Activated CD8-positive, alpha-beta memory T cell treated with anti-CD3 and anti-CD28 coated beads, Interleukin-2, amount 10 ng/mL, durations not matched to agents 7 days and 5 days (primary cell): ENCODE measurements around the gene GALNT12. TPM values are rescaled to one million over a fixed set of nuclear protein-coding genes. Genes with fewer than 3 reads are reported as not detected.

Source experiments
- ATAC-seq: fragments of 150-1000 bp; cut with Tn5 transposase; one replicate; pipeline ENCODE4 v1.10.0; 2021; ENCODE audit warnings: moderate library complexity
- CTCF ChIA-PET: fragments of 350-600 bp; sonication (Branson Sonifier 250); formaldehyde crosslinking; loops from one replicate; lab custom pipeline; 2021; ENCODE audit warnings: antibody characterized with exemption; lab: Charles Lee
- DNase-seq: peaks from one replicate; pipeline ENCODE4 v3.0.0-alpha.2; 2020
- H3K27ac Mint-ChIP-seq: one replicate; pipeline ENCODE4 v1.8.0; 2021; ENCODE audit warnings: mild to moderate bottlenecking, mixed read lengths
- H3K27me3 Mint-ChIP-seq: one replicate; pipeline ENCODE4 v1.8.0; 2021; ENCODE audit warnings: mixed read lengths
- H3K36me3 Mint-ChIP-seq: one replicate; pipeline ENCODE4 v1.8.0; 2021; ENCODE audit warnings: mild to moderate bottlenecking, mixed read lengths
- H3K4me1 Mint-ChIP-seq: one replicate; pipeline ENCODE4 v1.8.0; 2021; ENCODE audit warnings: mixed read lengths
- H3K4me3 Mint-ChIP-seq: one replicate; pipeline ENCODE4 v1.8.0; 2021; ENCODE audit warnings: mild to moderate bottlenecking, moderate library complexity, mixed read lengths
- H3K9me3 Mint-ChIP-seq: one replicate; pipeline ENCODE4 v1.8.0; 2022; ENCODE audit warnings: low read depth, mixed read lengths
- total RNA-seq, 2 experiments: library from RNA; stranded (reverse); gene quantifications; one replicate each; pipeline ENCODE4 v1.2.3, GENCODE V29; 2021

GALNT12 gene
- total RNA-seq, 2 experiments from 2014 or later: 3.5 to 9.9 TPM

- Mint-ChIP-seq H3K9me3 (no peaks in the 10 kb centered on the region), H3K4me1 (no peaks in the 10 kb centered on the region), H3K36me3 (no peaks in the 10 kb centered on the region), H3K27me3 (peaks cover 25% of the 10 kb centered on the region), H3K4me3 (no peak overlapping the region), H3K27ac (no peak overlapping the region)
- DNase-seq (no peak), ATAC-seq (no peak)
- CTCF ChIA-PET: no interaction called here
These were observed 68.1 kb downstream of the GALNT12 start for GRCh38 chr9:98875536-98875935.

- ATAC-seq (no peak), DNase-seq (no peak)
- H3K9me3 Mint-ChIP-seq: no peaks in the 10 kb centered on the region
- H3K36me3 Mint-ChIP-seq: no peaks in the 10 kb centered on the region
- H3K4me1 Mint-ChIP-seq: no peaks in the 10 kb centered on the region
- H3K27me3 Mint-ChIP-seq: peaks cover 21% of the 10 kb centered on the region
- CTCF ChIA-PET: no interaction called here
- no peak overlapping the region for H3K4me3 Mint-ChIP-seq
- no peak overlapping the region for H3K27ac Mint-ChIP-seq
These were observed 69.8 kb downstream of the GALNT12 start for GRCh38 chr9:98877311-98877710.

- ATAC-seq (no peak), DNase-seq (no peak)
- Mint-ChIP-seq H3K27ac (no peak overlapping the region), H3K4me3 (no peak overlapping the region), H3K36me3 (no peaks in the 10 kb centered on the region), H3K27me3 (peaks cover 31% of the 10 kb centered on the region), H3K4me1 (no peaks in the 10 kb centered on the region), H3K9me3 (no peaks in the 10 kb centered on the region)
- CTCF ChIA-PET: no interaction called here
These were observed 71.9 kb downstream of the GALNT12 start for GRCh38 chr9:98879094-98879962.

GRCh38 chr9:98879963-98880310 is 72.5 kb downstream of the GALNT12 start:
- no peaks in the 10 kb centered on the region for H3K36me3 Mint-ChIP-seq

GRCh38 chr9:98880311-98881015 is 73.0 kb downstream of the GALNT12 start:
- DNase-seq: no peak
- CTCF ChIA-PET: no interaction called here
- Mint-ChIP-seq H3K27ac (no peak overlapping the region), H3K9me3 (no peaks in the 10 kb centered on the region), H3K36me3 (no peaks in the 10 kb centered on the region), H3K4me3 (no peak overlapping the region), H3K4me1 (no peaks in the 10 kb centered on the region), H3K27me3 (peaks cover 40% of the 10 kb centered on the region)
- no peak for ATAC-seq

More at GRCh38 chr9:98879963-98880310, 72.5 kb downstream of the GALNT12 start:
- Mint-ChIP-seq H3K27me3 (peaks cover 37% of the 10 kb centered on the region), H3K4me1 (no peaks in the 10 kb centered on the region), H3K27ac (no peak overlapping the region), H3K4me3 (no peak overlapping the region), H3K9me3 (no peaks in the 10 kb centered on the region)
- CTCF ChIA-PET: no interaction called here
- ATAC-seq (no peak), DNase-seq (no peak)

- Mint-ChIP-seq H3K4me3 (no peak overlapping the region), H3K9me3 (no peaks in the 10 kb centered on the region), H3K36me3 (no peaks in the 10 kb centered on the region), H3K27ac (no peak overlapping the region), H3K27me3 (peaks cover 41% of the 10 kb centered on the region), H3K4me1 (no peaks in the 10 kb centered on the region)
- DNase-seq (no peak), ATAC-seq (no peak)
- CTCF ChIA-PET: no interaction called here
These were observed 73.9 kb downstream of the GALNT12 start for GRCh38 chr9:98881356-98881755.

GRCh38 chr9:98881836-98882568 is 74.5 kb downstream of the GALNT12 start:
- DNase-seq (no peak), ATAC-seq (no peak)
- Mint-ChIP-seq H3K36me3 (no peaks in the 10 kb centered on the region), H3K4me3 (no peak overlapping the region), H3K27me3 (peaks cover 41% of the 10 kb centered on the region), H3K9me3 (no peaks in the 10 kb centered on the region), H3K4me1 (no peaks in the 10 kb centered on the region), H3K27ac (no peak overlapping the region)
- CTCF ChIA-PET: no interaction called here

- ATAC-seq: no peak
- Mint-ChIP-seq H3K36me3 (no peaks in the 10 kb centered on the region), H3K9me3 (no peaks in the 10 kb centered on the region), H3K27ac (no peak overlapping the region), H3K4me3 (no peak overlapping the region), H3K27me3 (peaks cover 42% of the 10 kb centered on the region), H3K4me1 (no peaks in the 10 kb centered on the region)
- CTCF ChIA-PET: no interaction called here
- DNase-seq: no peak
These were observed 75.1 kb downstream of the GALNT12 start for GRCh38 chr9:98882569-98882923.

- no peaks in the 10 kb centered on the region for H3K9me3 Mint-ChIP-seq
- H3K27ac Mint-ChIP-seq: no peak overlapping the region
- H3K4me1 Mint-ChIP-seq: no peaks in the 10 kb centered on the region
- peaks cover 40% of the 10 kb centered on the region for H3K27me3 Mint-ChIP-seq
- no peaks in the 10 kb centered on the region for H3K36me3 Mint-ChIP-seq
- DNase-seq (no peak), ATAC-seq (no peak)
- H3K4me3 Mint-ChIP-seq: no peak overlapping the region
- CTCF ChIA-PET: no interaction called here
These were observed 75.8 kb downstream of the GALNT12 start for GRCh38 chr9:98883276-98883675.

GRCh38 chr9:98884849-98885248 is 77.4 kb downstream of the GALNT12 start:
- ATAC-seq: no peak
- CTCF ChIA-PET: no interaction called here
- DNase-seq: no peak
- Mint-ChIP-seq H3K27me3 (peaks cover 47% of the 10 kb centered on the region), H3K4me3 (no peak overlapping the region), H3K36me3 (no peaks in the 10 kb centered on the region), H3K9me3 (no peaks in the 10 kb centered on the region), H3K27ac (no peak overlapping the region), H3K4me1 (no peaks in the 10 kb centered on the region)

- Mint-ChIP-seq H3K4me3 (no peak overlapping the region), H3K27me3 (peaks cover 45% of the 10 kb centered on the region), H3K4me1 (no peaks in the 10 kb centered on the region), H3K36me3 (no peaks in the 10 kb centered on the region), H3K9me3 (no peaks in the 10 kb centered on the region), H3K27ac (no peak overlapping the region)
- ATAC-seq (no peak), DNase-seq (no peak)
- CTCF ChIA-PET: no interaction called here
These were observed 78.3 kb downstream of the GALNT12 start for GRCh38 chr9:98885575-98886295.

- Mint-ChIP-seq H3K4me3 (no peak overlapping the region), H3K9me3 (no peaks in the 10 kb centered on the region), H3K36me3 (no peaks in the 10 kb centered on the region), H3K27me3 (peaks cover 45% of the 10 kb centered on the region), H3K4me1 (no peaks in the 10 kb centered on the region), H3K27ac (no peak overlapping the region)
- no peak for ATAC-seq
- DNase-seq: no peak
- CTCF ChIA-PET: no interaction called here
These were observed 79.3 kb downstream of the GALNT12 start for GRCh38 chr9:98886691-98887229.

GRCh38 chr9:98887918-98888510 is 80.5 kb downstream of the GALNT12 start:
- H3K27ac Mint-ChIP-seq: no peak overlapping the region
- H3K27me3 Mint-ChIP-seq: peaks cover 41% of the 10 kb centered on the region
- no peaks in the 10 kb centered on the region for H3K9me3 Mint-ChIP-seq
- CTCF ChIA-PET: no interaction called here
- H3K36me3 Mint-ChIP-seq: no peaks in the 10 kb centered on the region
- no peak overlapping the region for H3K4me3 Mint-ChIP-seq
- ATAC-seq (no peak), DNase-seq (no peak)
- no peaks in the 10 kb centered on the region for H3K4me1 Mint-ChIP-seq
